A549 (cell line): ENCODE measurements around the gene DCXR.

Source experiments
- BHLHE40 ChIP-seq: IDR thresholded peaks from 2 replicates; pipeline ENCODE4 v1.6.1; 2012; ENCODE audit warnings: low read depth, low read length, inconsistent platforms
- EP300 ChIP-seq, 2 experiments: fragments of >200 bp; sonication (Bioruptor Twin); formaldehyde crosslinking; IDR thresholded peaks; 2 replicates in 1 of 2; 3 replicates in 1 of 2; pipeline ENCODE4 v1.6.1; 2016 to 2017
- JUNB ChIP-seq: fragments of >200 bp; sonication (Bioruptor Twin); formaldehyde crosslinking; IDR thresholded peaks from 2 replicates; pipeline ENCODE4 v1.6.1; 2016
- MYC ChIP-seq: IDR thresholded peaks from 2 replicates; pipeline ENCODE4 v1.6.1; 2012; ENCODE audit warnings: mild to moderate bottlenecking, inconsistent platforms, low read length, improper control_type of control experiment, borderline replicate concordance
- NPAS2 ChIP-seq: fragments of 250-450 bp; sonication (Bioruptor Pico); IDR thresholded peaks from 2 replicates; pipeline ENCODE4 v1.8.0; 2022; ENCODE audit warnings: mild to moderate bottlenecking, moderate library complexity, borderline replicate concordance
- POLR2A ChIP-seq: IDR thresholded peaks from 2 replicates; pipeline ENCODE4 v1.6.1; 2012; ENCODE audit warnings: mild to moderate bottlenecking, low read length
- RNF2 ChIP-seq: fragments of 200-600 bp; sonication (generic); IDR thresholded peaks from 2 replicates; pipeline ENCODE4 v1.6.1; 2016; ENCODE audit warnings: low read depth, mild to moderate bottlenecking, antibody characterized with exemption, moderate library complexity, borderline replicate concordance
- SMC3 ChIP-seq: fragments of >200 bp; sonication (Bioruptor Twin); formaldehyde crosslinking; IDR thresholded peaks from 3 replicates; pipeline ENCODE4 v1.6.1; 2018; ENCODE audit warnings: inconsistent platforms
- TP53 ChIP-seq: fragments of 250-450 bp; sonication (Bioruptor Pico); IDR thresholded peaks from 2 replicates; pipeline ENCODE4 v1.5.0; 2021; ENCODE audit warnings: mild to moderate bottlenecking, moderate library complexity
- TF ChIP-seq, protein P1 (sequence below): fragments of 250-450 bp; sonication (Bioruptor Pico); IDR thresholded peaks from 2 replicates; pipeline ENCODE4 v1.5.0; 2021; ENCODE audit warnings: mild to moderate bottlenecking, moderate library complexity, borderline replicate concordance
- TF ChIP-seq, protein P2 (sequence below): fragments of >200 bp; sonication (Bioruptor Twin); formaldehyde crosslinking; IDR thresholded peaks from 3 replicates; pipeline ENCODE4 v1.5.1; 2016
- TF ChIP-seq, protein P3 (sequence below): fragments of 200-600 bp; sonication (generic); IDR thresholded peaks from 2 replicates; pipeline ENCODE4 v1.6.1; 2016; ENCODE audit warnings: antibody characterized with exemption, mild to moderate bottlenecking, moderate library complexity

DNA sequence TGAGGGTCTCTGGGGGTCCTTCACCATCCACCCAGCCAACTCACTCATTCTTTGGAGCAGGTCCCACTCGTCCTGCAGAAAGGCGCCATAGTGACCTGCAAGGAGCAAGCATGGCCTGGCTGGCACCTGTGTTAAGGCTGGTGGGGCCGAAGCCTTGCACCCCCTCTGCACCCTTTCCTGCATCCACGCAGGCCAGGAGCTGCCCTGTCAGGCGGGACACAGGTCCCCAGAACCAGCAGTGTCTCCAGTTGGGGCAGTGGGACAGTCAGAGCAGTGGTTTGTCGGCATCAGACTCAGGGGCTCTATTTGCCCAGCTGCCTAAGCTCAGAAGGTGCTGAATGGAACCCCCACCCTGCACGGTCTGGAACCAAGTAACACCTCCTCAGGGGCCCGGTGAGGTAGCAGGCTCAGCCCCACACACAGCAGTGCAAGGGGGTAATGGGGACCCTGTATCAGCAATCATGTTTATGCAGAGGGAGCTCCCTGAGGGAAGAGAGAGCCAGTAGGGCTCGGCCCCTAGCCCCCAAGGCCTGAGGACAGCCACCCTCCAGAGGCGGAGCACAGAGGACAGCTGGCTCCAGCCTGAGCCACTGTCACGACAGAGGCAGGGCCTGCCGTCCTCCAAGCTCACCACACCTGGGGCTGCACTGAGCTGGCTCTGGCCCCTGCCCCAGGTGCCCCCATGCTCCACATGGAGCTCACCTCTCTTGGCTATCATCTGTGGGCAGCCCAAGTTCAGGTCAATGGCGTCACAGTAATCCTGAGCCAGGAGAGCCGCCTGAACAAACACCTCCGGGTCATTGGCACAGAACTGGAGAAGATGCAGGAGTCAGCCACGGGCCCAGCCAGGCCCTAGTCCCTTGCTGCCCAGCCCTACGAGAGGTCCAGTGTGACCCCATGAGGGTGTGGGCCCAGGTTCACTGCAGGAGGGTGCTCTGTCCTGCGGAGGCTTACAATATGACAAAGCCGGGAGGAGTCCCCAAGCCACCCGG is 26.2 kb upstream of the DCXR start:
- TF ChIP-seq, protein P1, sequence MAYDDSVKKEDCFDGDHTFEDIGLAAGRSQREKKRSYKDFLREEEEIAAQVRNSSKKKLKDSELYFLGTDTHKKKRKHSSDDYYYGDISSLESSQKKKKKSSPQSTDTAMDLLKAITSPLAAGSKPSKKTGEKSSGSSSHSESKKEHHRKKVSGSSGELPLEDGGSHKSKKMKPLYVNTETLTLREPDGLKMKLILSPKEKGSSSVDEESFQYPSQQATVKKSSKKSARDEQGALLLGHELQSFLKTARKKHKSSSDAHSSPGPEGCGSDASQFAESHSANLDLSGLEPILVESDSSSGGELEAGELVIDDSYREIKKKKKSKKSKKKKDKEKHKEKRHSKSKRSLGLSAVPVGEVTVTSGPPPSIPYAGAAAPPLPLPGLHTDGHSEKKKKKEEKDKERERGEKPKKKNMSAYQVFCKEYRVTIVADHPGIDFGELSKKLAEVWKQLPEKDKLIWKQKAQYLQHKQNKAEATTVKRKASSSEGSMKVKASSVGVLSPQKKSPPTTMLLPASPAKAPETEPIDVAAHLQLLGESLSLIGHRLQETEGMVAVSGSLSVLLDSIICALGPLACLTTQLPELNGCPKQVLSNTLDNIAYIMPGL = no peak
- no peak for TF ChIP-seq POLR2A
- TF ChIP-seq, protein P2, sequence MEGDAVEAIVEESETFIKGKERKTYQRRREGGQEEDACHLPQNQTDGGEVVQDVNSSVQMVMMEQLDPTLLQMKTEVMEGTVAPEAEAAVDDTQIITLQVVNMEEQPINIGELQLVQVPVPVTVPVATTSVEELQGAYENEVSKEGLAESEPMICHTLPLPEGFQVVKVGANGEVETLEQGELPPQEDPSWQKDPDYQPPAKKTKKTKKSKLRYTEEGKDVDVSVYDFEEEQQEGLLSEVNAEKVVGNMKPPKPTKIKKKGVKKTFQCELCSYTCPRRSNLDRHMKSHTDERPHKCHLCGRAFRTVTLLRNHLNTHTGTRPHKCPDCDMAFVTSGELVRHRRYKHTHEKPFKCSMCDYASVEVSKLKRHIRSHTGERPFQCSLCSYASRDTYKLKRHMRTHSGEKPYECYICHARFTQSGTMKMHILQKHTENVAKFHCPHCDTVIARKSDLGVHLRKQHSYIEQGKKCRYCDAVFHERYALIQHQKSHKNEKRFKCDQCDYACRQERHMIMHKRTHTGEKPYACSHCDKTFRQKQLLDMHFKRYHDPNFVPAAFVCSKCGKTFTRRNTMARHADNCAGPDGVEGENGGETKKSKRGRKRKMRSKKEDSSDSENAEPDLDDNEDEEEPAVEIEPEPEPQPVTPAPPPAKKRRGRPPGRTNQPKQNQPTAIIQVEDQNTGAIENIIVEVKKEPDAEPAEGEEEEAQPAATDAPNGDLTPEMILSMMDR = no peak
- TF ChIP-seq SMC3 = no peak
- TF ChIP-seq RNF2 = no peak
- TF ChIP-seq BHLHE40 = no peak
- TF ChIP-seq JUNB = no peak
- TF ChIP-seq TP53 (CRISPR knock-in tag) = no peak
- TF ChIP-seq EP300 (IDR thresholded peaks at IDR 0.05) = no peak
- no peak for TF ChIP-seq NPAS2 (CRISPR knock-in tag)
- TF ChIP-seq, protein P3, sequence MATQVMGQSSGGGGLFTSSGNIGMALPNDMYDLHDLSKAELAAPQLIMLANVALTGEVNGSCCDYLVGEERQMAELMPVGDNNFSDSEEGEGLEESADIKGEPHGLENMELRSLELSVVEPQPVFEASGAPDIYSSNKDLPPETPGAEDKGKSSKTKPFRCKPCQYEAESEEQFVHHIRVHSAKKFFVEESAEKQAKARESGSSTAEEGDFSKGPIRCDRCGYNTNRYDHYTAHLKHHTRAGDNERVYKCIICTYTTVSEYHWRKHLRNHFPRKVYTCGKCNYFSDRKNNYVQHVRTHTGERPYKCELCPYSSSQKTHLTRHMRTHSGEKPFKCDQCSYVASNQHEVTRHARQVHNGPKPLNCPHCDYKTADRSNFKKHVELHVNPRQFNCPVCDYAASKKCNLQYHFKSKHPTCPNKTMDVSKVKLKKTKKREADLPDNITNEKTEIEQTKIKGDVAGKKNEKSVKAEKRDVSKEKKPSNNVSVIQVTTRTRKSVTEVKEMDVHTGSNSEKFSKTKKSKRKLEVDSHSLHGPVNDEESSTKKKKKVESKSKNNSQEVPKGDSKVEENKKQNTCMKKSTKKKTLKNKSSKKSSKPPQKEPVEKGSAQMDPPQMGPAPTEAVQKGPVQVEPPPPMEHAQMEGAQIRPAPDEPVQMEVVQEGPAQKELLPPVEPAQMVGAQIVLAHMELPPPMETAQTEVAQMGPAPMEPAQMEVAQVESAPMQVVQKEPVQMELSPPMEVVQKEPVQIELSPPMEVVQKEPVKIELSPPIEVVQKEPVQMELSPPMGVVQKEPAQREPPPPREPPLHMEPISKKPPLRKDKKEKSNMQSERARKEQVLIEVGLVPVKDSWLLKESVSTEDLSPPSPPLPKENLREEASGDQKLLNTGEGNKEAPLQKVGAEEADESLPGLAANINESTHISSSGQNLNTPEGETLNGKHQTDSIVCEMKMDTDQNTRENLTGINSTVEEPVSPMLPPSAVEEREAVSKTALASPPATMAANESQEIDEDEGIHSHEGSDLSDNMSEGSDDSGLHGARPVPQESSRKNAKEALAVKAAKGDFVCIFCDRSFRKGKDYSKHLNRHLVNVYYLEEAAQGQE = no peak
- TF ChIP-seq MYC = no peak
